H9 (cell line): ENCODE results near the gene CD200. TPM values are rescaled to one million over a fixed set of nuclear protein-coding genes. Genes with fewer than 3 reads are reported as not detected.

ENCODE experiments used
- DNase-seq: peaks from one replicate; pipeline ENCODE4 v3.0.0-alpha.2; 2017
- H2AFZ ChIP-seq: one replicate; pipeline ENCODE4 v1.6.1; 2013; ENCODE audit warnings: mild to moderate bottlenecking, low read length, control low read depth, moderate library complexity
- H2AK5ac ChIP-seq: 2 replicates; pipeline ENCODE4 v1.6.1; 2013; ENCODE audit warnings: low read length, control low read depth, mixed read lengths; ENCODE audit not compliant: insufficient read length
- H2BK120ac ChIP-seq: one replicate; pipeline ENCODE4 v1.6.1; 2013; ENCODE audit warnings: low read depth, mild to moderate bottlenecking, low read length, control low read depth, inconsistent platforms; ENCODE audit not compliant: poor library complexity, severe bottlenecking
- H2BK12ac ChIP-seq: 2 replicates; pipeline ENCODE4 v1.6.1; 2013; ENCODE audit warnings: low read length, control low read depth, mixed read lengths, low read depth; ENCODE audit not compliant: insufficient read length
- H2BK15ac ChIP-seq: 2 replicates; pipeline ENCODE4 v1.6.1; 2013; ENCODE audit warnings: low read depth, low read length, control low read depth
- H2BK20ac ChIP-seq: one replicate; pipeline ENCODE4 v1.6.1; 2013; ENCODE audit warnings: low read depth, mild to moderate bottlenecking, low read length, control low read depth, inconsistent platforms; ENCODE audit not compliant: poor library complexity, severe bottlenecking
- H2BK5ac ChIP-seq: 2 replicates; pipeline ENCODE4 v1.6.1; 2013; ENCODE audit warnings: low read length, control low read depth, mixed read lengths; ENCODE audit not compliant: insufficient read length
- H3K14ac ChIP-seq: 2 replicates; pipeline ENCODE4 v1.6.1; 2013; ENCODE audit warnings: low read length, control low read depth; ENCODE audit not compliant: insufficient read depth
- H3K18ac ChIP-seq: 2 replicates; pipeline ENCODE4 v1.6.1; 2013; ENCODE audit warnings: low read depth, mild to moderate bottlenecking, mixed read lengths, low read length, control low read depth; ENCODE audit not compliant: insufficient read length
- H3K23ac ChIP-seq: 2 replicates; pipeline ENCODE4 v1.6.1; 2013; ENCODE audit warnings: low read length, control low read depth, mixed read lengths, low read depth; ENCODE audit not compliant: insufficient read length
- H3K23me2 ChIP-seq: 2 replicates; pipeline ENCODE4 v1.6.1; 2013; ENCODE audit warnings: low read depth, mild to moderate bottlenecking, mixed read lengths, low read length, control low read depth; ENCODE audit not compliant: insufficient read length, poor library complexity, severe bottlenecking
- H3K27ac ChIP-seq: 2 replicates; pipeline ENCODE4 v1.5.1; 2013; ENCODE audit warnings: low read length, control low read depth, mixed read lengths, low read depth; ENCODE audit not compliant: insufficient read length
- H3K27me3 ChIP-seq: 2 replicates; pipeline ENCODE4 v1.6.1; 2013; ENCODE audit warnings: low read length, control low read depth, inconsistent platforms; ENCODE audit not compliant: insufficient read depth
- H3K4ac ChIP-seq: 2 replicates; pipeline ENCODE4 v1.6.1; 2013; ENCODE audit warnings: low read depth, mild to moderate bottlenecking, control low read depth, inconsistent platforms, low read length, moderate library complexity
- H3K4me1 ChIP-seq: 2 replicates; pipeline ENCODE4 v1.6.1; 2013; ENCODE audit warnings: low read length, control low read depth, inconsistent platforms; ENCODE audit not compliant: insufficient read depth
- H3K4me2 ChIP-seq: 2 replicates; pipeline ENCODE4 v1.6.1; 2013; ENCODE audit warnings: low read length, control low read depth, mixed read lengths; ENCODE audit not compliant: insufficient read length, insufficient read depth
- H3K56ac ChIP-seq: 2 replicates; pipeline ENCODE4 v1.6.1; 2013; ENCODE audit warnings: low read depth, mild to moderate bottlenecking, mixed read lengths, low read length, control low read depth; ENCODE audit not compliant: insufficient read length
- H3K79me1 ChIP-seq: 2 replicates; pipeline ENCODE4 v1.6.1; 2013; ENCODE audit warnings: low read depth, mild to moderate bottlenecking, moderate library complexity, low read length, control low read depth, inconsistent platforms; ENCODE audit not compliant: insufficient read depth, poor library complexity, severe bottlenecking
- H3K79me2 ChIP-seq: 2 replicates; pipeline ENCODE4 v1.6.1; 2013; ENCODE audit warnings: low read length, control low read depth, inconsistent platforms; ENCODE audit not compliant: insufficient read depth
- H3K9ac ChIP-seq: 2 replicates; pipeline ENCODE4 v1.6.1; 2013; ENCODE audit warnings: low read length, control low read depth, mixed read lengths; ENCODE audit not compliant: insufficient read length; ENCODE audit errors: extremely low read depth
- H3K9me3 ChIP-seq: one replicate; pipeline ENCODE4 v1.6.1; 2013; ENCODE audit warnings: low read depth, low read length, inconsistent platforms; ENCODE audit not compliant: control insufficient read depth
- H3T11ph ChIP-seq: one replicate; pipeline ENCODE4 v1.6.1; 2013; ENCODE audit warnings: mild to moderate bottlenecking, low read length, control low read depth, inconsistent platforms
- H4K20me1 ChIP-seq: one replicate; pipeline ENCODE4 v1.6.1; 2013; ENCODE audit not compliant: control insufficient read depth, insufficient read length, insufficient read depth
- H4K5ac ChIP-seq: 2 replicates; pipeline ENCODE4 v1.6.1; 2013; ENCODE audit warnings: low read depth, mild to moderate bottlenecking, mixed read lengths, low read length, control low read depth; ENCODE audit not compliant: insufficient read length
- H4K8ac ChIP-seq: replicated peaks from 2 replicates; pipeline ENCODE4 v1.6.1; 2013; ENCODE audit warnings: low read length, control low read depth, mixed read lengths, low read depth; ENCODE audit not compliant: insufficient read length
- H4K91ac ChIP-seq: 2 replicates; pipeline ENCODE4 v1.6.1; 2013; ENCODE audit warnings: low read depth, mild to moderate bottlenecking, moderate library complexity, mixed read lengths, low read length, control low read depth; ENCODE audit not compliant: insufficient read length
- H3K27ac Mint-ChIP-seq, 3 experiments: 2 replicates in 2 of 3; 3 replicates in 1 of 3; pipeline ENCODE4 v1.8.0; 2020 to 2021; ENCODE audit warnings: mixed read lengths in 3 of 3, mild to moderate bottlenecking in 1 of 3, moderate library complexity in 1 of 3
- H3K27me3 Mint-ChIP-seq: 2 replicates; pipeline ENCODE4 v1.8.0; 2021; ENCODE audit warnings: low read depth, mild to moderate bottlenecking, moderate library complexity, mixed read lengths
- H3K36me3 Mint-ChIP-seq, 3 experiments: 2 replicates in 2 of 3; 3 replicates in 1 of 3; pipeline ENCODE4 v1.8.0; 2020 to 2021; ENCODE audit warnings: low read depth in 3 of 3, mixed read lengths in 3 of 3; ENCODE audit not compliant: insufficient read depth in 1 of 3
- H3K4me1 Mint-ChIP-seq, 2 experiments: 2 replicates each; pipeline ENCODE4 v1.8.0; 2020; ENCODE audit warnings: mixed read lengths in 2 of 2
- H3K4me3 Mint-ChIP-seq, 2 experiments: 2 replicates in 1 of 2; 3 replicates in 1 of 2; pipeline ENCODE4 v1.8.0; 2020 to 2021; ENCODE audit warnings: mild to moderate bottlenecking in 2 of 2, mixed read lengths in 2 of 2, moderate library complexity in 1 of 2
- H3K9me3 Mint-ChIP-seq, 2 experiments: 2 replicates in 1 of 2; 3 replicates in 1 of 2; pipeline ENCODE4 v1.8.0; 2020; ENCODE audit warnings: mild to moderate bottlenecking in 2 of 2, mixed read lengths in 2 of 2, moderate library complexity in 1 of 2
- CTCF ChIP-seq: fragments of 200-600 bp; sonication (generic); conservative IDR thresholded peaks from 3 replicates; pipeline ENCODE4 v1.8.0; 2021; ENCODE audit warnings: antibody characterized with exemption, mild to moderate bottlenecking
- WGBS: extraction: QIAGEN DNeasy Blood & Tissue Kit; methylation state at CpG from one replicate; pipeline ENCODE4 v1.1.7; 2013; ENCODE audit warnings: missing lambda C conversion rate, low lambda C conversion rate, mixed read lengths; ENCODE audit not compliant: insufficient read length; ENCODE audit errors: extremely low coverage; 5-methylcytosine and 5-hydroxymethylcytosine counted together
- total RNA-seq: library from RNA; stranded (reverse); gene quantifications from 2 replicates; pipeline ENCODE4 v1.2.1, GENCODE V29; 2021

CD200 gene
- total RNA-seq, 1 experiment from 2014 or later, result 51.6 TPM

GRCh38 chr3:112319516-112320276 is 13.3 kb upstream of the CD200 start:
- no peaks in the 10 kb centered on the region for H3K27me3 ChIP-seq
- H3K18ac ChIP-seq, result no peak overlapping the region
- no peak for DNase-seq
- no peak overlapping the region for H3K4me3 Mint-ChIP-seq
- no peak overlapping the region for H2BK120ac ChIP-seq
- peak overlapping the region; percentile 3 for H2BK20ac ChIP-seq
- WGBS, result no CpG with 5 or more reads among the region's 4 CpGs
- H4K20me1 ChIP-seq, result no peaks in the 10 kb centered on the region
- no peak overlapping the region for H4K91ac ChIP-seq
- no peak overlapping the region for H3K9ac ChIP-seq
- H3T11ph ChIP-seq, result no peak overlapping the region
- H3K23me2 ChIP-seq, result no peaks in the 10 kb centered on the region
- H3K79me1 ChIP-seq, result no peaks in the 10 kb centered on the region
- no peak overlapping the region for H4K5ac ChIP-seq
- no peak overlapping the region for H2BK12ac ChIP-seq
- peaks cover 14 to 33% (median 15%) of the 10 kb centered on the region in 3 experiments for H3K36me3 Mint-ChIP-seq
- peaks cover 4% of the 10 kb centered on the region for H3K9me3 ChIP-seq
- H3K27me3 Mint-ChIP-seq, result no peaks in the 10 kb centered on the region
- H3K79me2 ChIP-seq, result no peaks in the 10 kb centered on the region
- TF ChIP-seq CTCF, result no peak
- no peak overlapping the region for H3K27ac ChIP-seq
- H2BK5ac ChIP-seq, result no peak overlapping the region
- H3K4me2 ChIP-seq, result no peak overlapping the region
- H3K23ac ChIP-seq, result no peak overlapping the region
- peaks cover 37 to 39% of the 10 kb centered on the region in 2 experiments for H3K4me1 Mint-ChIP-seq
- H3K4me1 ChIP-seq, result peaks cover 5% of the 10 kb centered on the region
- peak overlapping the region in 2 of 3 experiments; percentile 41 to 45; a peak in 4 of 7 replicates for H3K27ac Mint-ChIP-seq
- no peak overlapping the region for H3K14ac ChIP-seq
- H4K8ac ChIP-seq, result no peak overlapping the region
- peaks cover 19 to 26% of the 10 kb centered on the region in 2 experiments for H3K9me3 Mint-ChIP-seq
- no peak overlapping the region for H3K4ac ChIP-seq
- H2AFZ ChIP-seq, result no peak overlapping the region
- H3K56ac ChIP-seq, result no peak overlapping the region
- no peak overlapping the region for H2BK15ac ChIP-seq
- no peak overlapping the region for H2AK5ac ChIP-seq
